Kidney (tissue), 14 donors: ENCODE data around the gene KIF26B. TPM values are rescaled to one million over a fixed set of nuclear protein-coding genes. Genes with fewer than 3 reads are reported as not detected.

Source experiments
- DNase-seq, 5 donors: peaks; one replicate each; pipeline ENCODE4 v3.0.0-alpha.2; 2013 to 2020
- FAIRE-seq: peaks from 2 replicates; lab custom pipeline; 2012; peaks lifted over from hg19 to GRCh38; lab: Jason Lieb, UNC
- H3K27ac ChIP-seq, 2 donors: one replicate each; pipeline ENCODE4 v1.7.0; 2013; ENCODE audit warnings: low read depth in 2 of 2, low read length in 2 of 2, inconsistent platforms in 1 of 2
- H3K27me3 ChIP-seq: one replicate; pipeline ENCODE4 v1.7.1; 2013; ENCODE audit warnings: low read length, inconsistent platforms; ENCODE audit not compliant: control insufficient read depth, insufficient read depth
- H3K36me3 ChIP-seq, 3 donors: one replicate each; pipeline versions ENCODE4 v1.7.0 to v1.7.1; 2013; ENCODE audit warnings: low read length in 3 of 3, control low read depth in 1 of 3, inconsistent platforms in 1 of 3; ENCODE audit not compliant: insufficient read depth in 3 of 3, control insufficient read depth in 2 of 3
- H3K4me1 ChIP-seq, 3 donors: one replicate each; pipeline versions ENCODE4 v1.7.0 to v1.7.1; 2013; ENCODE audit warnings: low read length in 3 of 3, inconsistent platforms in 1 of 3, low read depth in 1 of 3; ENCODE audit not compliant: control insufficient read depth in 2 of 3, insufficient read depth in 2 of 3
- H3K4me3 ChIP-seq, 3 donors: one replicate each; pipeline versions ENCODE4 v1.7.0 to v1.8.1; 2013; ENCODE audit warnings: low read length in 3 of 3, control low read depth in 1 of 3, inconsistent platforms in 1 of 3
- H3K9ac ChIP-seq, 3 donors: one replicate each; pipeline versions ENCODE4 v1.7.0 to v1.7.1; 2013; ENCODE audit warnings: low read length in 3 of 3, control low read depth in 1 of 3, inconsistent platforms in 1 of 3
- H3K9me3 ChIP-seq, 3 donors: one replicate each; pipeline versions ENCODE4 v1.7.0 to v1.7.1; 2013; ENCODE audit warnings: low read length in 3 of 3, control low read depth in 1 of 3, inconsistent platforms in 1 of 3; ENCODE audit not compliant: control insufficient read depth in 2 of 3, insufficient read depth in 1 of 3
- CTCF ChIP-seq: IDR thresholded peaks from 3 replicates; pipeline ENCODE4 v1.5.1; 2012; ENCODE audit warnings: mild to moderate bottlenecking, moderate library complexity, borderline replicate concordance; ENCODE audit not compliant: insufficient read depth; ENCODE audit errors: extremely low read depth
- intact Hi-C: fragments of 100-400 bp; cut with DNase I; formaldehyde crosslinking; loops from one replicate; pipeline ENCODE4 v1.11.1; 2022
- polyA plus RNA-seq: library from polyadenylated mRNA; stranded (reverse); fragments of 350-450 nt; fragmentation: Illumina TruSeq; extraction: RNeasy Lipid Tissue Mini Kit (QIAGEN cat#74804); gene quantifications from one replicate; pipeline ENCODE4 v1.2.3, GENCODE V29; 2014; ENCODE audit warnings: low read depth, low replicate concordance; ENCODE audit not compliant: insufficient read depth
- total RNA-seq: library from RNA; stranded (reverse); fragmentation: NEBNext Ultra II Directional; extraction: Animal tissue kit (Norgen Biotek cat#: 25700); gene quantifications from one replicate; pipeline ENCODE4 v1.2.1, GENCODE V29; 2021
- donor health status: control.
- donor health status: control.
- donor health status: control.
- donor health status: control.
- donor health status: control.
- donor health status: DM: yes; HTN: yes; CAD: no.
- donor health status: Normal renal cell carcinoma (clear cell type).

The KIF26B gene
- total and polyA plus RNA-seq, 2 donors from 2014 or later: 0.52 to 10.7 TPM

GRCh38 chr1:245440922-245441321 lies 286.1 kb downstream of the KIF26B start:
- Histone ChIP-seq H3K4me3 (no peak overlapping the region), H3K27me3 (no peaks in the 10 kb centered on the region), H3K9me3 (no peaks in the 10 kb centered on the region), H3K4me1 (peaks cover 0 to 3% (median 0%) of the 10 kb centered on the region in 3 donors), H3K9ac (no peak overlapping the region), H3K27ac (no peak overlapping the region), H3K36me3 (no peaks in the 10 kb centered on the region)
- intact Hi-C loops: no loop called here
- FAIRE-seq (no peak), DNase-seq (peak in 2 of 5 donors; percentile 34 to 53)
- no peak for TF ChIP-seq CTCF

GRCh38 chr1:245441689-245442088 lies 286.9 kb downstream of the KIF26B start:
- no peak overlapping the region for H3K27ac ChIP-seq
- intact Hi-C loops: no loop called here
- H3K27me3 ChIP-seq: no peaks in the 10 kb centered on the region
- peak in 3 of 5 donors; percentile 51 to 89 (median 76) for DNase-seq
- H3K4me3 ChIP-seq: no peak overlapping the region
- TF ChIP-seq CTCF: no peak
- no peak overlapping the region for H3K9ac ChIP-seq
- H3K36me3 ChIP-seq: no peaks in the 10 kb centered on the region
- FAIRE-seq: no peak
- peaks cover 0 to 3% (median 0%) of the 10 kb centered on the region in 3 donors for H3K4me1 ChIP-seq
- no peaks in the 10 kb centered on the region for H3K9me3 ChIP-seq

GRCh38 chr1:245444147-245444828 lies 289.5 kb downstream of the KIF26B start:
- Histone ChIP-seq H3K9me3 (no peaks in the 10 kb centered on the region), H3K27me3 (no peaks in the 10 kb centered on the region), H3K4me3 (no peak overlapping the region), H3K9ac (no peak overlapping the region), H3K36me3 (no peaks in the 10 kb centered on the region), H3K27ac (no peak overlapping the region), H3K4me1 (peaks cover 0 to 3% (median 0%) of the 10 kb centered on the region in 3 donors)
- FAIRE-seq: no peak
- no peak for TF ChIP-seq CTCF
- intact Hi-C loops: no loop called here
- DNase-seq: peak in 2 of 5 donors; percentile 29
